Measurements from ENCODE around the gene STX18.

DNA sequence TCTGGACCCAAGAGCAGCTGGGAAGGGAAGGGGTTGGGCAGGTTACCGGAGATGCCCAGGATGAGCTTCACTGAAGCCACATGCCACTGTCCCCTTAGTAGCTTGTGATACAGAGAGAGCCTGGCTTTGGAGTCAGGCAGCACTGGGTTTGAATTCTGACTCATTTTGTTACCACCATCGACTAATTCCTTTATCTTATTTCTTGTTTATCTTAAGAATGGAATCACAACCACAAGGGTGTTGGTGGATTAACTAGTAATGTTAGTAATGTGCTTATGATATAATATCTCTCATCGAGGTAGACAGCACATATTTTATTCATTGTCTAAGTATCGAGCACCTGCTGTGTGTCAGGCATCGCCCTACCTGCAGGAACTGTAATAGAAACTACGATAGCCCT, 17.7 kb upstream of the STX18 start:
- TF ChIP-seq POLR2AphosphoS5 (IDR thresholded peaks at IDR 0.05; ENCODE audit: borderline replicate concordance, low read depth, low read length): no peak
- no peak for TF ChIP-seq FOXP2 (optimal IDR thresholded peaks at IDR 0.05; ENCODE audit: control extremely low read depth, extremely low read length, insufficient read depth)
- no peak for TF ChIP-seq EZH2 (IDR thresholded peaks at IDR 0.05)
